SK-N-MC (cell line): ENCODE data around the gene BBLN.

ENCODE experiments used
- DNase-seq: peaks from one replicate; pipeline ENCODE4 v3.0.0-alpha.2; 2011; ENCODE audit warnings: low read depth, low spot score
- H3K27ac ChIP-seq: fragments of 200-600 bp; sonication (generic); 2 replicates; pipeline ENCODE4 v1.5.1; 2016; ENCODE audit warnings: mixed run types
- H3K36me3 ChIP-seq: fragments of 200-600 bp; sonication (generic); 2 replicates; pipeline ENCODE4 v1.6.1; 2017; ENCODE audit warnings: antibody characterized with exemption, low read length, mixed read lengths; ENCODE audit not compliant: insufficient read depth
- H3K4me3 ChIP-seq: fragments of 200-600 bp; sonication (generic); 2 replicates; pipeline ENCODE4 v1.5.1; 2016
- H3K9ac ChIP-seq: fragments of 200-600 bp; sonication (generic); 2 replicates; pipeline ENCODE4 v1.8.0; 2017; ENCODE audit warnings: mixed run types, mixed read lengths; ENCODE audit not compliant: insufficient read length
- H3K9me3 ChIP-seq: fragments of 200-600 bp; sonication (generic); 2 replicates; pipeline ENCODE4 v1.6.1; 2017; ENCODE audit warnings: low read depth, mild to moderate bottlenecking, antibody characterized with exemption, low read length, moderate library complexity, mixed read lengths
- EZH2 ChIP-seq: fragments of 200-600 bp; sonication (generic); IDR thresholded peaks from one replicate; pipeline ENCODE4 v1.6.1; 2017; ENCODE audit warnings: antibody characterized with exemption
- FOXP2 ChIP-seq: optimal IDR thresholded peaks from 2 replicates; pipeline ENCODE3; 2011; ENCODE audit warnings: mild to moderate bottlenecking, moderate library complexity; ENCODE audit not compliant: insufficient read depth; ENCODE audit errors: extremely low read length, control extremely low read depth
- POLR2AphosphoS5 ChIP-seq: IDR thresholded peaks from 2 replicates; pipeline ENCODE4 v1.6.1; 2012; ENCODE audit warnings: mild to moderate bottlenecking, low read depth, low read length, borderline replicate concordance

Gene BBLN

DNA sequence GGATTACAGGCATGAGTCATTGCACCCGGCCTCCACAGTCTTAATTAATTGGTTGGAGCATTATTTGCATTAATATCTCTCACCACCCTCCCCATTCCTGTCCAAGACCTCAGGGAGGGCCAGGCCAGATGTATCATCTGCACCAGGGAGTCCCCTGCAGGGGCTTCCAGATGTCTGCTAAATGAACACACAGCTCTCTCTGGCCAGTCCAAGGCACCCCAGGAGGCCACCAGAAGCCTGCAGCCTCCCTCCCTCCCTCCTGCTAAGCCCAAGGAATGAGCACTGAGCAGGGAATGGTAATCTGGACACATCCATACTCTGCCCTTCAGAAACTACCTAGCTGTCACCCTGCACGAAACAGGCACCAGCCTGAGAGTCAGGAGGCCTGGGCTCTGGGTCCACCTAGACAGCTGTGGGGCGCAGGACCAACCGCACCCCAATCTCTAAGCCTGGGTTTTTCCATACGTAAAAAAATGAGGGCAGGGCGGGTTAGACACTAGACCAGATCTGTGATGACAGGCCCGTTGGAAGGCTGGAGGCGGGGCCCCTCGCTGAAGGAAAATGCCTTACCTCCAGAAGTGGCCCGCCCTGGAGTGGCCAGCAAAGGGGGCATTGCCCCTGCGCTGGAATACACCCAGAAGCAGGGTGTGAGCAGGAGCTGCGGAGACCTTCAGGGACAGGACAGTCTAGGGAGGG is 23.0 kb downstream of the BBLN start:
- no peaks in the 10 kb centered on the region for H3K9me3 ChIP-seq
- TF ChIP-seq EZH2 (no peak), FOXP2 (no peak), POLR2AphosphoS5 (no peak)
- H3K4me3 ChIP-seq: no peak overlapping the region
- DNase-seq: no peak
- H3K9ac ChIP-seq: no peak overlapping the region
- peaks cover 38% of the 10 kb centered on the region for H3K36me3 ChIP-seq
- no peak overlapping the region for H3K27ac ChIP-seq

DNA sequence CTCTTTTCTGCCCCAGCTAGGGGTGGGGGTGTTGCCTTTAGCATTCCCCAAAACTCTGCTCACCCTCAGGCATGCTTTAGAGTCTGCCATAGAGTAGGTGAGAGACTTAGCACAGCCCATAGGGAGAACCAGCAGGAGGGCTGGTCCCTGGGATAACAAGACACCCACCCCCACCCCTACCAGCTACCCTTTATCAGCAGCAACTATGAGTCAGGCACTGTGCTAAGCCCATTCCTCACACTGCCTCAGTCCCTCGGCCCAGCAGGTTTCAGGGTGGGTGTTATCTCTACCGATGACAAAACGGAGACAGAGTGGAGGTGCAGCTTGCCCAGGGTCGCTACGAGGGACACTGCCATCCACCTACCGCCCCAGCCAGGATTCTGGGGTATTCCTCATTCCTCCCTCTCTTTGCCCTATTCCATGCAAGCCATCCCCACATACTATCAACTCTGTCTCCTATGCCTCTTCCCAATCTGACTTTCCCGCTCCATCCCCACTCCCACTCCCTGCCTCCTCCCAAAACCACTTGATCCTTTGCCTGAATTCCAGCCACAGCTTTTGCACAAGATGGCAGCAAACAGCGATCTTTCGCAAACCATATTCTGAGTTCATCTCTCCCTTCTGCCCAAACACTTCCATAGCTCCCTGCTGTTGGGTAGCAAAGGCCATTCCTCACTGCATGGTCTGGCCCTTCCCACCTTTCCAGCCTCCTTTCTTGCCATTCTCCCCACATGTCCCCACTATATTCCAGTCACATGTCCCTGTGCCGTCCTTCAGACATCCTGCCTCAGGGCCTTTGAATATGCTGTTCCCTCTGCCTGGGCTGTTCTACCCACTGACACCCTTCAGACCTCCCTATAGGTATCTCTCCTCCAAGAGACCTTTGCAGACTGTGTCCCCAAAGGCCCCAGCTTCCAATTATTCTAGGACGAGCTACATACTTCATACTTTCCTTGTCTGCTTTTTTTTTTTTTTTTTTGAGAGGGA is 26.2 kb downstream of the BBLN start:
- peaks cover 23% of the 10 kb centered on the region for H3K36me3 ChIP-seq
- H3K9ac ChIP-seq: no peak overlapping the region
- no peak overlapping the region for H3K4me3 ChIP-seq

DNA sequence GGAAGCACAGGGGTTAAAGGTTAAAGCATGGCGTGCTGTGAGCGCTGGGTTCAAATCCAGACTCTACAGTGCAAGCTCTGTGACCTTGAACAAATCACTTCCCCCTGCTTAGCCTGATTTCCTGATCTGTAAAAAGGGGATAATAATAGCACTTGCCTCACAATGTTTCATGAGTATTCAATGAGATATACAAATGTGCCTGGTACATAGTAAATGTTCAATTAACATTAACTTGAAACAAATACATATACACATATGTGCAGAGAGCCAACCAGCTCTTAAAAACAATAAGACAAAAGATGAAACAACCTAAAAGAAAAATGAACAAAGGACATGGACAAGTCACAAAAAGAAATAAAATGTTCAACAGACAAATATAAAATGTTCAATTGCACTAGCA is 27.3 kb downstream of the BBLN start:
- DNase-seq: no peak
- H3K36me3 ChIP-seq: peaks cover 23% of the 10 kb centered on the region
- H3K9me3 ChIP-seq: no peaks in the 10 kb centered on the region
- H3K27ac ChIP-seq: no peak overlapping the region
- no peak overlapping the region for H3K9ac ChIP-seq
- no peak overlapping the region for H3K4me3 ChIP-seq
- no peak for TF ChIP-seq POLR2AphosphoS5
- no peak for TF ChIP-seq EZH2
- no peak for TF ChIP-seq FOXP2

More for the DNA sequence above, 26.2 kb downstream of the BBLN start:
- DNase-seq: no peak
- Histone ChIP-seq H3K27ac (no peak overlapping the region), H3K9me3 (no peaks in the 10 kb centered on the region)
- TF ChIP-seq POLR2AphosphoS5 (no peak), FOXP2 (no peak), EZH2 (no peak)

DNA sequence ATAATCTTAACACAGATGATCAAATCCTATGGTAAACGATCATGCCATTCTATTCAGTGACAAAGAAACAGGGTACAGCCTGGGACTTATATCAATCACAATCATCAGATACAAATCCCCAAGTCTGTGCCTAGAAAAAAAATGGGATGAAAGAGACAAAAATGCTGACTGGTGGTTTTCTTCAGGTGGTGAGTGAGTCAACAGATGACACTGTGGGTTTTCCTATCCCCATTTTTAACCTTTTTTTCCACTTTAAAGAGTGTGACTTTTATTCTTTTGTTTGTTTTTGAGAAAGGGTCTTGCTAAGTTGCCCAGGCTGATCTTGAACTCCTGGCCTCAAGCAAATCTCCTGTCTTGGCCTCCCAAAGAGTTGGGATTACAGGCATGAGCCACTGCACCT is 28.1 kb downstream of the BBLN start:
- peaks cover 20% of the 10 kb centered on the region for H3K36me3 ChIP-seq
- no peak for DNase-seq

DNA sequence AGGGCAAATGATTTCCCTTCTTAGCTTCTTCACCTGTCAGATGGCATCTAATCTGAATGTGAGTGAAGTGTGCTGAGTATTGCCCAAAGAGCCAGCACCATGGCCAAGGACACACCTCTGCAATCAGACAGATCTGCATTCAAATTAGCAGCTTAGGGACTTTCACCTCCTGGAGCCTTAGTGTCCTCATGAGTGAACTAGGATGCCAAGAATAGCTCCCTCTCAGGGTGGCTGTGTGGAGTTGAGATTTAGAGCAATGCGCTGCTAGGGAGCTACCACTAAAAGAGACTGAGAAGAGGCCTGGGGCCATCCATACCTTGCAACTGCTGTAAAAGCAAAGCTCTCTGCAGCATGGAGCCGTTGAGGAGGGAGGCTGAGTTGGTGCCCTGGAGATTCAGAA is 29.9 kb downstream of the BBLN start:
- H3K9ac ChIP-seq: no peak overlapping the region
- peaks cover 14% of the 10 kb centered on the region; the same call in 1 of the 2 replicates for H3K36me3 ChIP-seq
- TF ChIP-seq POLR2AphosphoS5 (no peak), EZH2 (no peak), FOXP2 (no peak)
- no peak for DNase-seq
- H3K4me3 ChIP-seq: peak overlapping the region; percentile 96; the same call in 1 of the 2 replicates
- H3K27ac ChIP-seq: no peak overlapping the region
- no peaks in the 10 kb centered on the region for H3K9me3 ChIP-seq

More for the DNA sequence above, 28.1 kb downstream of the BBLN start:
- Histone ChIP-seq H3K9ac (no peak overlapping the region), H3K9me3 (no peaks in the 10 kb centered on the region), H3K27ac (peak overlapping the region; percentile 25; the same call in 1 of the 2 replicates), H3K4me3 (no peak overlapping the region)
- TF ChIP-seq EZH2 (no peak), POLR2AphosphoS5 (no peak)

DNA sequence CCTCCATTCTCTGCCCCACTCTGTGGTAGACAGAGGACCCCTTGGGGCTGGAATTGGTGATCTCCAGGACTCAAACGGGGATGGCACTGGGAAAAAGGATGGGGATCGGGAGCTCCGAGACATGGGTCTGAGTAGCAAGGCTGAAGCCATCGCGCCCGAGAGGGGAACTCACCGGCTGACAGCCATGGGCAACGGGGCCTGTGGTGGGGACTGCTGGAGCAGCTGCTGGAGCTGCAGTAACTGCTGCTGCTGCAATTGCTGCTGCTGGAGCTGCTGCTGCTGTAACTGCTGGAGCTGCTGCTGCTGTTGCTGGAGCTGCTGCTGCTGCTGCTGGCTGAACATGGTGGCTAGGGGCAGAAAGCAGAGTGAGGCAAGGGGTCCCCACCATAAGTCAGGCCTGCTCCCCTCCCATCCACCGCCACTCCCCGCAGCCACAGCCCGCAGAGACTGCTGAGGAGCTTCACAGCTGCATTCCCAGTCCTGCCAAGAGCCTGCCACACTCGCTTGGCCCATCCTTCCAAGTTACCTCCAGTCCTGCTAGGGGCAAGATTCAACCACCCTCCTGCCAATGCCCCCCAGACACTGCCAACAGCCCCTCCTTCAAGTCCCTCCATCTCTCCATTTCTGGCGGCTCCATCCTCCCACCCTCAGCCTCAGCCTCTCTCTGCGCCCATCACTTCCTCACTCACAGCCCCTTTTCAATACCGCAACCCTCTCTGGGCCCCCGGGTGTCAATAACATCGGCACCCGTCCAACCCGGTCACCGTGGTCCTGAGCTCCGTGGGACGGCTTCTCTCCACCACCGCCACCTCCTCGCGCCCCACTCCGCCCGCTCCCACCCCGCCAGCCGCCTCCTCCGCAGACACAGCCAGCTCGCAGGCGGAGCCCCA is 30.7 kb downstream of the BBLN start:
- Histone ChIP-seq H3K36me3 (peaks cover 14% of the 10 kb centered on the region; the same call in 1 of the 2 replicates), H3K27ac (0 out of 2 replicates have a peak overlapping the region, but pooled peaks have one; percentile 13), H3K9ac (peak overlapping the region; percentile 97), H3K9me3 (no peaks in the 10 kb centered on the region), H3K4me3 (peak overlapping the region; percentile 96)
- no peak for DNase-seq
- TF ChIP-seq EZH2 (no peak), POLR2AphosphoS5 (no peak), FOXP2 (no peak)

DNA sequence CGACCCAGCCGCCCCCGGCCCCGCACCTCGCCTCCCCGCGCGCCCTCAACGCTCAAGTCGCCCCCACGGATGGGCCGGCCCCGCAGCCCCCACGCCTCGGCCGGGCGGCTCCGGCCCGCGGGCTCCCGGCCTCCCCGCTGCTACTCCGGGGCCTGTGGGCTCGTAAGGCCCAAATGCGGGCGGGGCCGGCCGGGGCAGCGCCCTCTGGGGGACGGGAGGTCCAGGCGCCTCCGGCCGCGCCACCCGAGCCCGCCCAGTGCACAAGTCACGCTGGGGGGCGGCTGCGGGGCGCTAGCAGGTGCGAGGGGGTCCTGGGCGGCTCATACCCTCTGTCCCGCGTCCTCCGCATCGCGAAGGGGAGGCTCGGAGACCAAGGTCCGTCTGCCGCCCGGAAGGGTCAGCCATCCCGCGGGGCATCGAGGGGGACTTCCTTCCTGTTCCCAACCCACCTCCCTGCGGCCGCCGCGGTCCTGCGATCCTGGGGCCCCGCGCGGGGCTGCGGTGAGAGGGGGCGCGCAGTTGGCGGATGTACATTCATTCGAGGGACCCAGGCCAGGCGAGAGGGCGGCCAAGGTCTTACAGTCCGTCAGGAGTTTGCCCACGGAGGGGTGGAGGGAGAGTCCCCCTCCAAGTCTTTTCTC is 31.5 kb downstream of the BBLN start, which contains the start of gene CIZ1:
TSS of gene CIZ1 (minus strand) at position 167 of the 641 bp plus-strand sequence. CDS start 715 bp downstream, outside the sequence.
- Histone ChIP-seq H3K4me3 (peak within 1 kb of the TSS; percentile 96), H3K27ac (0 out of 2 replicates have a peak within 1 kb of the TSS, but pooled peaks have one; percentile 13), H3K36me3 (peaks cover 14% of the 10 kb centered on the region; the same call in 1 of the 2 replicates), H3K9me3 (no peaks in the 10 kb centered on the region), H3K9ac (peak within 1 kb of the TSS; percentile 97)
- no peak for TF ChIP-seq EZH2
- no peak for TF ChIP-seq FOXP2
- TF ChIP-seq POLR2AphosphoS5: no peak; the same call in 1 of the 2 replicates
- no peak for DNase-seq
